Endodermal cell (in vitro differentiated cells): ENCODE data around the gene SLC11A1. TPM values are rescaled to one million over a fixed set of nuclear protein-coding genes. Genes with fewer than 3 reads are reported as not detected.

ENCODE experiments used
- DNase-seq: peaks from one replicate; pipeline ENCODE4 v3.0.0-alpha.2; 2017
- H3K27ac ChIP-seq: 2 replicates; pipeline ENCODE4 v1.5.1; 2013; ENCODE audit warnings: mild to moderate bottlenecking, low read depth, low read length, moderate library complexity
- H3K27me3 ChIP-seq: 2 replicates; pipeline ENCODE4 v1.6.1; 2013; ENCODE audit warnings: mild to moderate bottlenecking, low read length, moderate library complexity; ENCODE audit not compliant: insufficient read depth, control insufficient read depth, poor library complexity, severe bottlenecking
- H3K36me3 ChIP-seq: 2 replicates; pipeline ENCODE4 v1.7.0; 2013; ENCODE audit warnings: mild to moderate bottlenecking, low read length, moderate library complexity; ENCODE audit not compliant: control insufficient read depth, insufficient read depth
- H3K4me1 ChIP-seq: one replicate; pipeline ENCODE4 v1.7.0; 2013; ENCODE audit warnings: low read length; ENCODE audit not compliant: control insufficient read depth, insufficient read depth
- H3K4me3 ChIP-seq: 2 replicates; pipeline ENCODE4 v1.5.1; 2013; ENCODE audit warnings: mild to moderate bottlenecking, low read length, moderate library complexity
- H3K9ac ChIP-seq: 2 replicates; pipeline ENCODE4 v1.6.1; 2013; ENCODE audit warnings: mild to moderate bottlenecking, low read length, moderate library complexity; ENCODE audit not compliant: poor library complexity, severe bottlenecking; ENCODE audit errors: extremely low read depth
- H3K9me3 ChIP-seq: 2 replicates; pipeline ENCODE4 v1.6.1; 2013; ENCODE audit warnings: mild to moderate bottlenecking, low read length, moderate library complexity; ENCODE audit not compliant: control insufficient read depth
- H3K27ac Mint-ChIP-seq: 2 replicates; pipeline ENCODE4 v1.8.0; 2020; ENCODE audit warnings: mixed read lengths
- H3K27me3 Mint-ChIP-seq: 2 replicates; pipeline ENCODE4 v1.8.0; 2021; ENCODE audit warnings: mild to moderate bottlenecking, mixed read lengths; ENCODE audit not compliant: insufficient read depth
- H3K36me3 Mint-ChIP-seq: 2 replicates; pipeline ENCODE4 v1.8.0; 2020; ENCODE audit warnings: low read depth, mixed read lengths
- H3K4me1 Mint-ChIP-seq: 2 replicates; pipeline ENCODE4 v1.8.0; 2020; ENCODE audit warnings: mixed read lengths
- H3K4me3 Mint-ChIP-seq: 2 replicates; pipeline ENCODE4 v1.8.0; 2020; ENCODE audit warnings: mild to moderate bottlenecking, moderate library complexity, mixed read lengths
- H3K9me3 Mint-ChIP-seq: 2 replicates; pipeline ENCODE4 v1.8.0; 2020; ENCODE audit warnings: mild to moderate bottlenecking, mixed read lengths
- CTCF ChIP-seq: fragments of 200-600 bp; sonication (generic); conservative IDR thresholded peaks from 2 replicates; pipeline ENCODE4 v1.5.0; 2021; ENCODE audit warnings: antibody characterized with exemption, mild to moderate bottlenecking
- WGBS, 2 experiments: methylation state at CpG; one replicate each; pipeline versions ENCODE4 v1.1.5 to v1.1.7; 2013; ENCODE audit warnings: missing lambda C conversion rate in 2 of 2, mixed read lengths in 1 of 2; ENCODE audit not compliant: insufficient coverage in 1 of 2, insufficient read length in 1 of 2; 5-methylcytosine and 5-hydroxymethylcytosine counted together
- total RNA-seq, 2 donors: library from RNA; stranded (reverse); fragmentation: NEBNext Ultra II Directional in 1 of 2; extraction: Animal tissue kit (Norgen Biotek cat#: 25700) in 1 of 2; gene quantifications; 2 replicates in 1 of 2; 3 replicates in 1 of 2; pipeline ENCODE4 v1.2.1, GENCODE V29; 2021

SLC11A1 gene
- total RNA-seq, 2 donors from 2014 or later, result 0.09 TPM; not detected in 1

GRCh38 chr2:218406209-218406948 lies 24.3 kb downstream of the SLC11A1 start:
- peak overlapping the region; percentile 87 for H3K27ac ChIP-seq
- peak overlapping the region; percentile 95 for H3K27ac Mint-ChIP-seq
- peak overlapping the region; percentile 64 for H3K4me3 Mint-ChIP-seq
- H3K9me3 ChIP-seq, result no peaks in the 10 kb centered on the region
- peaks cover 11% of the 10 kb centered on the region for H3K4me1 ChIP-seq
- WGBS, 2 experiments, result 0 to 2% methylated on average over 14 to 56 of the region's 56 CpGs
- peaks cover 20% of the 10 kb centered on the region for H3K36me3 Mint-ChIP-seq
- peak overlapping the region; percentile 78 for H3K4me3 ChIP-seq
- peak overlapping the region; percentile 59 for H3K9ac ChIP-seq
- peaks cover 33% of the 10 kb centered on the region for H3K36me3 ChIP-seq
- no peaks in the 10 kb centered on the region for H3K9me3 Mint-ChIP-seq
- peak; percentile 84 for TF ChIP-seq CTCF
- DNase-seq, result peak; percentile 99
- H3K27me3 ChIP-seq, result no peaks in the 10 kb centered on the region
- H3K4me1 Mint-ChIP-seq, result peaks cover 17% of the 10 kb centered on the region
- no peaks in the 10 kb centered on the region for H3K27me3 Mint-ChIP-seq

- H3K9ac ChIP-seq, result peak overlapping the region; percentile 38
- TF ChIP-seq CTCF, result no peak
Measured at GRCh38 chr2:218406949-218407618, 25.0 kb downstream of the SLC11A1 start.

GRCh38 chr2:218407717-218408116 lies 25.6 kb downstream of the SLC11A1 start:
- Histone ChIP-seq H3K27ac (no peak overlapping the region), H3K9me3 (no peaks in the 10 kb centered on the region), H3K4me3 (no peak overlapping the region), H3K9ac (no peak overlapping the region), H3K36me3 (peaks cover 20% of the 10 kb centered on the region), H3K4me1 (peaks cover 11% of the 10 kb centered on the region), H3K27me3 (no peaks in the 10 kb centered on the region)
- no peak for TF ChIP-seq CTCF
- no peak overlapping the region for H3K27ac Mint-ChIP-seq
- peaks cover 3% of the 10 kb centered on the region for H3K27me3 Mint-ChIP-seq
- no peaks in the 10 kb centered on the region for H3K9me3 Mint-ChIP-seq
- H3K4me1 Mint-ChIP-seq, result peaks cover 15% of the 10 kb centered on the region
- DNase-seq, result no peak
- peaks cover 16% of the 10 kb centered on the region for H3K36me3 Mint-ChIP-seq
- no peak overlapping the region for H3K4me3 Mint-ChIP-seq
- 94 to 100% methylated on average over 7 to 8 of the region's 8 CpGs for WGBS, 2 experiments

More at GRCh38 chr2:218406949-218407618, 25.0 kb downstream of the SLC11A1 start:
- Mint-ChIP-seq H3K36me3 (peaks cover 20% of the 10 kb centered on the region), H3K9me3 (no peaks in the 10 kb centered on the region), H3K4me3 (peak overlapping the region; percentile 64), H3K4me1 (peaks cover 15% of the 10 kb centered on the region), H3K27ac (peak overlapping the region; percentile 95), H3K27me3 (peaks cover 2% of the 10 kb centered on the region)
- peak overlapping the region; percentile 87 for H3K27ac ChIP-seq
- no peaks in the 10 kb centered on the region for H3K27me3 ChIP-seq
- peaks cover 26% of the 10 kb centered on the region for H3K36me3 ChIP-seq
- H3K4me1 ChIP-seq, result peaks cover 11% of the 10 kb centered on the region
- DNase-seq, result peak; percentile 60
- H3K4me3 ChIP-seq, result peak overlapping the region; percentile 78
- H3K9me3 ChIP-seq, result no peaks in the 10 kb centered on the region
- 60 to 74% methylated on average over 8 to 13 of the region's 13 CpGs for WGBS, 2 experiments
